Keratinocyte (primary cell): ENCODE results near the gene AQP7. TPM values are rescaled to one million over a fixed set of nuclear protein-coding genes. Genes with fewer than 3 reads are reported as not detected.

ENCODE experiments used
- DNase-seq: peaks from one replicate; pipeline ENCODE4 v3.0.0-alpha.2; 2011; ENCODE audit warnings: low read depth, missing footprints, low spot score
- FAIRE-seq: peaks from 2 replicates; lab custom pipeline; 2011; peaks lifted over from hg19 to GRCh38; lab: Jason Lieb, UNC
- H2AFZ ChIP-seq: 2 replicates; pipeline ENCODE4 v1.6.0; 2012; ENCODE audit warnings: low read length, control low read depth, inconsistent platforms; ENCODE audit not compliant: control insufficient read depth
- H3K27ac ChIP-seq: 2 replicates; pipeline ENCODE4 v1.5.1; 2011; ENCODE audit warnings: low read length; ENCODE audit not compliant: control insufficient read depth, insufficient read depth
- H3K27me3 ChIP-seq: 3 replicates; pipeline ENCODE4 v1.6.0; 2011; ENCODE audit warnings: low read length; ENCODE audit not compliant: control insufficient read depth, insufficient read depth; ENCODE audit errors: extremely low read depth
- H3K36me3 ChIP-seq, 2 experiments: 2 replicates in 1 of 2; 3 replicates in 1 of 2; pipeline ENCODE4 v1.5.1; 2011; ENCODE audit warnings: low read length in 2 of 2, mild to moderate bottlenecking in 1 of 2; ENCODE audit not compliant: control insufficient read depth in 2 of 2, insufficient read depth in 2 of 2; ENCODE audit errors: extremely low read depth in 1 of 2
- H3K4me1 ChIP-seq: 3 replicates; pipeline ENCODE4 v1.5.1; 2011; ENCODE audit warnings: low read length; ENCODE audit not compliant: control insufficient read depth, insufficient read depth; ENCODE audit errors: extremely low read depth
- H3K4me2 ChIP-seq: 3 replicates; pipeline ENCODE4 v1.6.0; 2011; ENCODE audit warnings: low read depth, low read length; ENCODE audit not compliant: control insufficient read depth, insufficient read depth; ENCODE audit errors: extremely low read depth
- H3K4me3 ChIP-seq, 3 experiments: fragments of 200-600 bp in 1 of 3; sonication (generic) in 1 of 3; 2 replicates in 2 of 3; 3 replicates in 1 of 3; pipeline ENCODE4 v1.5.1; 2011 to 2016; ENCODE audit warnings: low read length in 3 of 3, mild to moderate bottlenecking in 3 of 3, control low read depth in 2 of 3, inconsistent platforms in 1 of 3, low read depth in 1 of 3, mixed read lengths in 1 of 3, mixed run types in 1 of 3, moderate library complexity in 1 of 3; ENCODE audit not compliant: control insufficient read depth in 2 of 3, insufficient read depth in 2 of 3; ENCODE audit errors: extremely low read depth in 1 of 3
- H3K79me2 ChIP-seq: 2 replicates; pipeline ENCODE4 v1.6.0; 2012; ENCODE audit warnings: low read length; ENCODE audit not compliant: control insufficient read depth, insufficient read depth
- H3K9ac ChIP-seq: 3 replicates; pipeline ENCODE4 v1.6.0; 2011; ENCODE audit warnings: low read length; ENCODE audit not compliant: control insufficient read depth, insufficient read depth; ENCODE audit errors: extremely low read depth
- H3K9me1 ChIP-seq: 3 replicates; pipeline ENCODE4 v1.6.0; 2011; ENCODE audit warnings: low read length; ENCODE audit not compliant: control insufficient read depth, insufficient read depth; ENCODE audit errors: extremely low read depth
- H3K9me3 ChIP-seq: 2 replicates; pipeline ENCODE4 v1.5.1; 2012; ENCODE audit warnings: low read depth, low read length; ENCODE audit not compliant: control insufficient read depth
- H4K20me1 ChIP-seq: 3 replicates; pipeline ENCODE4 v1.6.0; 2011; ENCODE audit warnings: low read length; ENCODE audit not compliant: control insufficient read depth, insufficient read depth; ENCODE audit errors: extremely low read depth
- EZH2 ChIP-seq: IDR thresholded peaks from one replicate; pipeline ENCODE4 v1.6.1; 2012; ENCODE audit warnings: inconsistent platforms, mild to moderate bottlenecking, low read length, moderate library complexity
- dilution Hi-C: fragments of 300-500 bp; cut with MboI; formaldehyde crosslinking; loops from one replicate; pipeline ENCODE4 v1.7.0; 2020; ENCODE audit warnings: low sequenced_read_pairs; ENCODE audit not compliant: extremely low pct_ligation_motif_present
- polyA plus RNA-seq, 5 experiments: library from polyadenylated mRNA; depleted of rRNA in 3 of 5; stranded (reverse) in 3 of 5; stranded (forward) in 1 of 5; unstranded in 1 of 5; fragments of >200 nt; gene quantifications; 1 replicate in 1 of 5; 2 replicates in 3 of 5; 3 replicates in 1 of 5; pipeline versions ENCODE4 v1.2.1 to v1.2.3, GENCODE V29; 2011 to 2012; ENCODE audit warnings: missing spikeins in 2 of 5, low read depth in 1 of 5, low replicate concordance in 1 of 5
- TF ChIP-seq, protein P1 (sequence below), 3 experiments: IDR thresholded peaks in 1 of 3; conservative IDR thresholded peaks in 1 of 3; optimal IDR thresholded peaks in 1 of 3; 2 replicates in 2 of 3; 3 replicates in 1 of 3; pipeline versions ENCODE3 to v1.5.1; 2011; ENCODE audit warnings: low read length in 3 of 3, mild to moderate bottlenecking in 3 of 3, moderate library complexity in 2 of 3, control low read depth in 1 of 3, inconsistent platforms in 1 of 3; ENCODE audit not compliant: insufficient read depth in 2 of 3; ENCODE audit errors: extremely low read depth in 1 of 3

Gene AQP7
- polyA plus RNA-seq, 1 donor (not counting 4 experiments of a cell fraction or from before 2014, with no cell fraction given): not detected

DNA sequence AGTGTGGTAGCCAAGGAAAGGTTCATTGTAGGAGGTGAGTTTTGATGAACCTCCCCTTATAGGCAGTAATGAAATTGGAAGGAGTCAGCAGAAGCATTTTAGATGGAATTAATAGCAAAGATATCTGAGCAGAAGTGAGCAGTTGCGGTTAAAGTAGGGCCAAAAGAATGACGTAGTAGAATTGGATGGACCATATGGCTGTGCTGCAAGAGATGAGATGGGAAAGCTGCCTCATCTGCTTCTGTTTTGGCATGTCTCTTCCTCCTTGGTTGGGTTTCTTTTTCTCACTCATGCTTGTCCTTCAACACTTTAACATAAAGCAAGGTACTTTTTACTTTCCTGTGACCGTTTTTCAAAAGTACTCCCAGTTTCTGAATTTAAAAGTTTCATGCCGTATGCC lies 55.8 kb downstream of the AQP7 start:
- no peak overlapping the region for H2AFZ ChIP-seq
- no peak overlapping the region for H3K9ac ChIP-seq
- dilution Hi-C loops: no loop called here
- H3K36me3 ChIP-seq: peaks cover 13 to 18% of the 10 kb centered on the region in 2 experiments
- H3K4me1 ChIP-seq: peaks cover 2% of the 10 kb centered on the region
- H3K79me2 ChIP-seq: no peaks in the 10 kb centered on the region
- no peaks in the 10 kb centered on the region for H3K9me3 ChIP-seq
- H3K4me3 ChIP-seq: no peak overlapping the region
- H3K4me2 ChIP-seq: no peak overlapping the region
- TF ChIP-seq, protein P1, sequence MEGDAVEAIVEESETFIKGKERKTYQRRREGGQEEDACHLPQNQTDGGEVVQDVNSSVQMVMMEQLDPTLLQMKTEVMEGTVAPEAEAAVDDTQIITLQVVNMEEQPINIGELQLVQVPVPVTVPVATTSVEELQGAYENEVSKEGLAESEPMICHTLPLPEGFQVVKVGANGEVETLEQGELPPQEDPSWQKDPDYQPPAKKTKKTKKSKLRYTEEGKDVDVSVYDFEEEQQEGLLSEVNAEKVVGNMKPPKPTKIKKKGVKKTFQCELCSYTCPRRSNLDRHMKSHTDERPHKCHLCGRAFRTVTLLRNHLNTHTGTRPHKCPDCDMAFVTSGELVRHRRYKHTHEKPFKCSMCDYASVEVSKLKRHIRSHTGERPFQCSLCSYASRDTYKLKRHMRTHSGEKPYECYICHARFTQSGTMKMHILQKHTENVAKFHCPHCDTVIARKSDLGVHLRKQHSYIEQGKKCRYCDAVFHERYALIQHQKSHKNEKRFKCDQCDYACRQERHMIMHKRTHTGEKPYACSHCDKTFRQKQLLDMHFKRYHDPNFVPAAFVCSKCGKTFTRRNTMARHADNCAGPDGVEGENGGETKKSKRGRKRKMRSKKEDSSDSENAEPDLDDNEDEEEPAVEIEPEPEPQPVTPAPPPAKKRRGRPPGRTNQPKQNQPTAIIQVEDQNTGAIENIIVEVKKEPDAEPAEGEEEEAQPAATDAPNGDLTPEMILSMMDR (optimal IDR thresholded peaks at IDR 0.05 in 1 of 3, IDR thresholded peaks at IDR 0.05 in 1 of 3, conservative IDR thresholded peaks at IDR 0.05 in 1 of 3; ENCODE audit: extremely low read depth in 1 of 3, insufficient read depth in 2 of 3, low read length in 3 of 3): no peak
- no peak for TF ChIP-seq EZH2
- H3K27ac ChIP-seq: no peak overlapping the region
- no peaks in the 10 kb centered on the region for H4K20me1 ChIP-seq
- DNase-seq (no peak), FAIRE-seq (no peak)
- H3K9me1 ChIP-seq: no peaks in the 10 kb centered on the region
- H3K27me3 ChIP-seq: no peaks in the 10 kb centered on the region

GRCh38 chr9:33344145-33344544 lies 58.2 kb downstream of the AQP7 start:
- H2AFZ ChIP-seq: no peak overlapping the region

More at GRCh38 chr9:33344145-33344544, 58.2 kb downstream of the AQP7 start:
- no peaks in the 10 kb centered on the region for H3K4me1 ChIP-seq
- H3K9me3 ChIP-seq: peaks cover 5% of the 10 kb centered on the region
- no peaks in the 10 kb centered on the region for H3K27me3 ChIP-seq
- TF ChIP-seq, protein P1 (optimal IDR thresholded peaks at IDR 0.05 in 1 of 3, IDR thresholded peaks at IDR 0.05 in 1 of 3, conservative IDR thresholded peaks at IDR 0.05 in 1 of 3; ENCODE audit: extremely low read depth in 1 of 3, insufficient read depth in 2 of 3, low read length in 3 of 3): no peak
- H3K9me1 ChIP-seq: no peaks in the 10 kb centered on the region
- no peak overlapping the region for H3K4me2 ChIP-seq
- dilution Hi-C loops: no loop called here
- no peak overlapping the region for H3K27ac ChIP-seq
- no peak overlapping the region for H3K4me3 ChIP-seq
- no peak for DNase-seq
- H3K36me3 ChIP-seq: peaks cover 24 to 25% of the 10 kb centered on the region in 2 experiments
- no peak overlapping the region for H3K9ac ChIP-seq
- FAIRE-seq: no peak
- no peaks in the 10 kb centered on the region for H4K20me1 ChIP-seq
- no peaks in the 10 kb centered on the region for H3K79me2 ChIP-seq
